Muscle layer of colon (tissue), 2 donors: ENCODE results near the gene TAGLN3.
"Not testable (repeated sequence)": the region's sequence is repeated elsewhere in the genome, so short reads cannot be mapped to it uniquely, and the experiment has no call there.

Experiments used
- H3K27ac ChIP-seq: one replicate; pipeline ENCODE4 v1.7.0; 2013; ENCODE audit warnings: low read depth, mild to moderate bottlenecking, low read length, moderate library complexity
- H3K27me3 ChIP-seq, 2 donors: one replicate each; pipeline ENCODE4 v1.7.0; 2013; ENCODE audit warnings: low read length in 2 of 2, mild to moderate bottlenecking in 2 of 2; ENCODE audit not compliant: insufficient read depth in 2 of 2, control insufficient read depth in 1 of 2
- H3K36me3 ChIP-seq: one replicate; pipeline ENCODE4 v1.7.0; 2013; ENCODE audit warnings: mild to moderate bottlenecking, low read length; ENCODE audit not compliant: insufficient read depth
- H3K4me1 ChIP-seq: one replicate; pipeline ENCODE4 v1.7.0; 2013; ENCODE audit warnings: mild to moderate bottlenecking, low read length; ENCODE audit not compliant: insufficient read depth
- H3K4me3 ChIP-seq, 2 donors: one replicate each; pipeline ENCODE4 v1.7.0; 2013; ENCODE audit warnings: low read length in 2 of 2, low read depth in 1 of 2, mild to moderate bottlenecking in 1 of 2, moderate library complexity in 1 of 2
- H3K9ac ChIP-seq: one replicate; pipeline ENCODE4 v1.7.0; 2013; ENCODE audit warnings: low read length
- H3K9me3 ChIP-seq: one replicate; pipeline ENCODE4 v1.7.0; 2013; ENCODE audit warnings: mild to moderate bottlenecking, low read length
- donor health status: abdominal sarcoma.
- donor health status: Adenocarcinoma of cecum.

TAGLN3 gene

DNA sequence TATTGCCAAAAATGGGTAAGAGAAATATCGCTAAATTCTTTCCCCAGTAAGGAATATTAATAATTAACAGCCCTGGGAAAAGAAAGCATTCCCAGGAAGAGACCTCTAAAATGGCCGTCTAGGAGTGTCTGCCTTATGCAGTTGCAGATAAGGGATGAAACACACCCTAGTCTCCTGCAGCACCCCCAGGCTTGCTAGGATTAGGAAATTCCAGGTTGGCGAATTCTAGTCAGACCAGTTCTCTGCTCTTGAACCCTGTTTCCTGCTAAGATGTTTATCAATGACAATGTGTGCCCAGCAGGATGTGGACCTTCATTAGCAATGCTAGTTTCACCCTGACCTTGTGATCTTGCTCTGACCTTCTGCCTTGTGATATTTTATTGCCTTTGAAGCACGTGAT lies 38.5 kb downstream of the TAGLN3 start:
- H3K4me3 ChIP-seq, H3K4me1 ChIP-seq, H3K36me3 ChIP-seq, H3K9ac ChIP-seq, H3K27me3 ChIP-seq, H3K27ac ChIP-seq, H3K9me3 ChIP-seq: not testable (repeated sequence)

DNA sequence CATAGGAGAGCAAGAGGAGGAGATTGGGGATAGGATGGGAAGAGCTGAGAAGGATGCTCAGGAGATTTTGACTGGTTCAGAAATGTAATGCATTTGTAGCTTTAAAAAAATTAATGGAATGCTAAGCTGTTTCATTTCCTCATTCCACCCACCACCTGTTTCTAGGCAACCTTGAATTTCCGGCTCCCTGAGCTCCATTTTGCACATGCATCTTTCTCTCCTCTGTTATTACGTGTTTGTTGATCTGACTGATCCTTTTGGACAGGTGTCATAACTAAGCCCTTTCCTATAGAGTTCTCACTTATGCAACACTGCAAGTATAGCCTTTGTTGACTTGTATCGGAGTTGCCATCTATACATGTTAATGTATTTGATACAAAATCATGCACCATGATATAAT lies 40.1 kb downstream of the TAGLN3 start:
- no peaks in the 10 kb centered on the region for H3K36me3 ChIP-seq
- no peaks in the 10 kb centered on the region for H3K4me1 ChIP-seq
- no peak overlapping the region for H3K4me3 ChIP-seq
- H3K27me3 ChIP-seq: no peaks in the 10 kb centered on the region
- no peak overlapping the region for H3K27ac ChIP-seq
- no peaks in the 10 kb centered on the region for H3K9me3 ChIP-seq
- no peak overlapping the region for H3K9ac ChIP-seq

DNA sequence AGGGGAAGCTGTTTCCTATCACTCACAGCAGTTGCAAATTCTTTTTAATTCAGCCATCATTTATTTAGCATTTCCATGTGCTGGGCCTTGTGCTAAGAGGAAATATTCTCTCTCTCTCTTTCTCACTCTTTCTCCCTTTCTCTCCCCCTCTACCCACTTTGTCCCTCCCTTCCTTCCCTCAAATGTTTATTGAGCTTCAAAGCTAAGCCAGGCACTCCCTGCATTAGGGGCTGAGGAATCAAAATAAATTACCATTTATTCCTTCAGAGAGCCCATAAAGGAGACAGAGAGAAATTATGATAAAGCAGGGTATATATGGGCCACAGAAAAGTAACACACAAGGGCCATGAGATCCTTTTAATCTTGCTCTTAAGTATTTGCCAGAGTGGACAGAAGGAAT lies 42.6 kb downstream of the TAGLN3 start:
- Histone ChIP-seq H3K9me3 (no peaks in the 10 kb centered on the region), H3K36me3 (no peaks in the 10 kb centered on the region), H3K9ac (no peak overlapping the region), H3K27me3 (no peaks in the 10 kb centered on the region), H3K27ac (no peak overlapping the region), H3K4me1 (no peaks in the 10 kb centered on the region), H3K4me3 (no peak overlapping the region)

DNA sequence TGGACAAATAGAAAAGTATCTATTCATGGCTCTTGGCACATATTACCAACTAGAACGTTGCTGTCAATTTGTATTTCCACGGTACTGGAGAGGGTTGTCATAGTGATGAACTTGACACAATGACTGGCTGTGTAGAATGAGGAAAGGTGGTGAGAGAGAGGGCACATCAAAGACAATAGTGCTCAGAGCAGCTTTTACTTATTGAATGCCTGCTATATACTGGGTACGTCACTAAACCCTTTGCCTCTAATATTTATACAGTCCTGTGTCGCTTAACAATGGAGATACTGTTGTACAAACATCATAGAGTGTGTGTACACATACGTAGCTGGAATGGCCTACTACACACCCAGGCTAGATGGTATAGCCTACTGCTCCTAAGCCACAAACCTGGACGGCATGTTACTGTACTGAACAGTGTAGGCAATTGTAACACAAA lies 44.1 kb downstream of the TAGLN3 start:
- H3K9ac ChIP-seq: no peak overlapping the region
- no peaks in the 10 kb centered on the region for H3K4me1 ChIP-seq

DNA sequence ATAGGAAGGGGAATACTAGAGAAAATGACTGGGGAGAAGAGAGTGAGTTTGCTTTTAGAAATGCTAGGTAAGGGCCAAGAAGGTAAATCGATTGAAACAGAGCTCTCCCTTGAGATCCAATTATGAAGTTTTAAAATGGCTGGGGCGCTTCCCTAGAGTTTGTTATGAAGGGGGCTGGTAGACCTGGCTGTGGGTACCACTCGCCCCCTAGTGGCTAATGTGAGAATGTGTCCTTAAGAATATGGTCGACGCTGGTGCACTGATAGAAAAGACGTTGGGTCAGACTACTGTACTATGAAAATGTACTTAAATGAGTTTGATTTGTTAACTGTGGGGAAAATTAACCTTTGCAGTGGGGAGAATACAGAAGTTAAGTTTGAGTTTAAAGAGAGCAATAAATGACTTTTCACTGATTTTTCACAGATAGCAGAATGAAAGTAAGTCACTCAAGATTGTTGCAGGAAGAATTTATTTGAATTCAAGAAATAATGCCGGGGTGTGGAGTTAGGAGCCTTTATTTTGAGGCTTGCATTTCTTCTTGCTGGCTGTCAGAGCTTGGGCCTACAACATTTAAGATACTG lies 45.0 kb downstream of the TAGLN3 start:
- Histone ChIP-seq H3K4me3 (no peak overlapping the region), H3K9ac (no peak overlapping the region)

More for the DNA sequence above, 44.1 kb downstream of the TAGLN3 start:
- H3K9me3 ChIP-seq: no peaks in the 10 kb centered on the region
- H3K27me3 ChIP-seq: no peaks in the 10 kb centered on the region
- H3K36me3 ChIP-seq: no peaks in the 10 kb centered on the region
- no peak overlapping the region for H3K27ac ChIP-seq
- H3K4me3 ChIP-seq: no peak overlapping the region

DNA sequence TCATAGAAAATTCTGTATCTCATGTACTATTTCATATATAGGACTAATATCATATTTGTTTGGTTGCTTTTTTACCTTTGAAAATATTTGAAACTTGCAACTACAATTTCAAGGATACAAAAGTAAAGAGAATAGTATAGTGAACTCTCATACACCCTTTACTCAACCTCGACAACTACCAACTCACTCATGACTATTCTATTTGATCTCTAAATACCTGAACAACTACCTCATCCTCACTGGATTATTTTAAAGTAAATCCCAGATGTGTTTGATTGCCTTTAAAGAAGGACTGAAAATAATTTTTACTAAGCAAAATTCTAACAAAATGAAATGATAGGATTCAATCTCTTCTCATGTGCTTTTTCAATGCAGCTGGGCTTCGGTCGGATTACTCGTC lies 47.9 kb downstream of the TAGLN3 start:
- no peaks in the 10 kb centered on the region for H3K36me3 ChIP-seq
- H3K9ac ChIP-seq: no peak overlapping the region
- H3K9me3 ChIP-seq: no peaks in the 10 kb centered on the region
- H3K27me3 ChIP-seq: no peaks in the 10 kb centered on the region
- no peak overlapping the region for H3K4me3 ChIP-seq
- no peak overlapping the region for H3K27ac ChIP-seq
- H3K4me1 ChIP-seq: no peaks in the 10 kb centered on the region

More for the DNA sequence above, 45.0 kb downstream of the TAGLN3 start:
- Histone ChIP-seq H3K36me3 (no peaks in the 10 kb centered on the region), H3K4me1 (no peaks in the 10 kb centered on the region), H3K27me3 (no peaks in the 10 kb centered on the region), H3K9me3 (no peaks in the 10 kb centered on the region), H3K27ac (no peak overlapping the region)

GRCh38 chr3:112047264-112047663 lies 48.5 kb downstream of the TAGLN3 start:
- H3K4me3 ChIP-seq: no peak overlapping the region
- H3K27me3 ChIP-seq: no peaks in the 10 kb centered on the region
- H3K36me3 ChIP-seq: no peaks in the 10 kb centered on the region
- H3K4me1 ChIP-seq: no peaks in the 10 kb centered on the region
- H3K27ac ChIP-seq: no peak overlapping the region
- no peak overlapping the region for H3K9ac ChIP-seq
- H3K9me3 ChIP-seq: no peaks in the 10 kb centered on the region

- no peaks in the 10 kb centered on the region for H3K36me3 ChIP-seq
- H3K9me3 ChIP-seq: no peaks in the 10 kb centered on the region
- no peak overlapping the region for H3K4me3 ChIP-seq
- H3K4me1 ChIP-seq: no peaks in the 10 kb centered on the region
- no peak overlapping the region for H3K27ac ChIP-seq
- H3K9ac ChIP-seq: no peak overlapping the region
- no peaks in the 10 kb centered on the region for H3K27me3 ChIP-seq
Observed at GRCh38 chr3:112048911-112049310, 50.2 kb downstream of the TAGLN3 start.

GRCh38 chr3:112053229-112053628 lies 54.5 kb downstream of the TAGLN3 start:
- no peaks in the 10 kb centered on the region for H3K36me3 ChIP-seq
- H3K4me1 ChIP-seq: no peaks in the 10 kb centered on the region
- H3K4me3 ChIP-seq: no peak overlapping the region
- no peaks in the 10 kb centered on the region for H3K9me3 ChIP-seq
- no peaks in the 10 kb centered on the region for H3K27me3 ChIP-seq
- H3K9ac ChIP-seq: no peak overlapping the region
- H3K27ac ChIP-seq: no peak overlapping the region

DNA sequence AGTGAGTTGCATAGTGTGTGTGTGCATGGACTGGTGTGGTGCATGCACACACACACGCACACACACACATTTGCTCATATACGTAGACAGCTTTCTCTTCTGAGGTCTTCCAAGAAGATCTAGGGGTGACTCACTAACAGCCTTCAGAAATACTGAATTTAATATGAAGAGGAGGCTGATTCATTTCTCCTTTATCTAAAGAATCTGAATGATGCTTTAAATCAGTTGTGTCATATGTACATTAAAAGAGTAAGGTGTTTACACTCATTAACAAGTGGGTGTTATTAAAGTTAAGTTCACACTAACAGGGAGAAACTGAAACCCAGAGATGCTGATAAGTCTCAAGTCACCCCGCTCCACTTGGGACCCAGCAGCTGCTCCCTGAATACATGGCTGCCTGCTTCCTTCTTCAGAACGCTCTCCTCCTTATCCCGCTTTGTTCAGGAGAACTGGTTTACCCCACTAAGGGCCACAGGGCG lies 57.8 kb downstream of the TAGLN3 start:
- Histone ChIP-seq H3K36me3 (no peaks in the 10 kb centered on the region), H3K9me3 (no peaks in the 10 kb centered on the region), H3K27me3 (no peaks in the 10 kb centered on the region), H3K27ac (no peak overlapping the region), H3K4me3 (no peak overlapping the region), H3K4me1 (no peaks in the 10 kb centered on the region), H3K9ac (no peak overlapping the region)

GRCh38 chr3:112059497-112059896 lies 60.8 kb downstream of the TAGLN3 start:
- no peak overlapping the region for H3K27ac ChIP-seq
- H3K9ac ChIP-seq: no peak overlapping the region
- no peak overlapping the region for H3K4me3 ChIP-seq
- no peaks in the 10 kb centered on the region for H3K4me1 ChIP-seq
- no peaks in the 10 kb centered on the region for H3K36me3 ChIP-seq
- no peaks in the 10 kb centered on the region for H3K27me3 ChIP-seq
- H3K9me3 ChIP-seq: no peaks in the 10 kb centered on the region

DNA sequence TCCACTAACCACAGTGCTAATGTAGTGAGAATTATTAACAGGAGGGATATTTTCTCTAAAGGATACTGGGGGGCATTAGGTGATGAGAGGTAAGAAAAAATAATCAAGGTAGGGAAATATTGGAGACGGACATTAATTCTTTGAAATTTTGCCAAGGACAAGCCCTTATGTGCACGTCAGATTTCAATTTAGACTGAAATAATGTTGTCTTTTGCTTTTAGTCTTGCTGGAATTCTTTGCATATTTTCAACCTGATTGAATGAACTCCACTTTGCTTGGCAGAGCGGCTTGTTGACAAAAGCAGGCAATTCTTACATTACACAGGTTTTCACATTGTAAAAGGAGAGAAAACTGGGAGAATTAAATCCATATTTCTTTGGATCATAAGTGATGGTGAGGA lies 62.4 kb downstream of the TAGLN3 start:
- Histone ChIP-seq H3K4me1 (no peaks in the 10 kb centered on the region), H3K4me3 (no peak overlapping the region), H3K9me3 (no peaks in the 10 kb centered on the region), H3K36me3 (no peaks in the 10 kb centered on the region), H3K27me3 (no peaks in the 10 kb centered on the region), H3K9ac (no peak overlapping the region), H3K27ac (no peak overlapping the region)
